ENCODE data around the gene IGF2R.

GRCh38 chr6:160022793-160023192 lies 53.9 kb downstream of the IGF2R start:
- TF ChIP-seq CTCF (IDR thresholded peaks at IDR 0.05) (no peak), POLR2AphosphoS5 (IDR thresholded peaks at IDR 0.05) (no peak), POLR2A (IDR thresholded peaks at IDR 0.05) (no peak)
